ENCODE measurements around the gene ZDHHC24. TPM values are rescaled to one million over a fixed set of nuclear protein-coding genes. Genes with fewer than 3 reads are reported as not detected.

Gene ZDHHC24
- total RNA-seq, 1 experiment from 2014 or later: 10.5 TPM

DNA sequence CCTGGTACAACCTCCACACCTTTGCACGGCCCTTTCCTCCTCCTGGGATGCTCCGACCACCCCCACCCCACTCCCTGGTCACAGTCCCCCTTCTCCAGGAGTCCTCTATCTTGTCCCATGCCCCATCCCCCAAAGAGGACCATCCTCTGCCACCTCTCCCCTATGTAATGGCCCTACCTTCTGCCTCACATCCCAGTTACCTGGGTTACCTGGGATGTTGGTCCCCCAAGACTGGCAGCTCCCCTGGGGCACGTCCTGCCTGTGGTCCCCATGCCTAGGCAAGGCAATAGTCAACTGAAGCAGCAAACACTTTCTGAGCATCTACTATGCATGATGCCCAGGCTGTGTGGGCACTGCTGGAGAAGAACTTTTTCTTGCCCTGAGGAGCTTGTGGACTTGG is 9.6 kb upstream of the ZDHHC24 start:
- CTCF ChIA-PET: no interaction called here
- no peak overlapping the region for H3K9ac ChIP-seq (ENCODE audit: low read length)
- intact Hi-C loops (cut with micrococcal nuclease): no loop called here
- no peak overlapping the region for H3K4me2 ChIP-seq (ENCODE audit: low read length)
- no peak overlapping the region for H3K4me3 ChIP-seq (replicated peaks in 1 of 2; ENCODE audit: low read depth in 1 of 2, low read length in 2 of 2)
- no peaks in the 10 kb centered on the region for H3K9me3 ChIP-seq (ENCODE audit: control insufficient read depth in 1 of 2, insufficient read depth in 1 of 2, low read depth in 1 of 2, low read length in 2 of 2)
- POLR2A ChIA-PET: no interaction called here
- TF ChIP-seq POLR2A (IDR thresholded peaks at IDR 0.05; ENCODE audit: borderline replicate concordance, extremely low read depth, insufficient read depth, insufficient read length): no peak
- no peak for TF ChIP-seq EZH2 (IDR thresholded peaks at IDR 0.05)
- TF ChIP-seq SP1 (IDR thresholded peaks at IDR 0.05; ENCODE audit: low read depth): no peak
- TF ChIP-seq, protein P1, sequence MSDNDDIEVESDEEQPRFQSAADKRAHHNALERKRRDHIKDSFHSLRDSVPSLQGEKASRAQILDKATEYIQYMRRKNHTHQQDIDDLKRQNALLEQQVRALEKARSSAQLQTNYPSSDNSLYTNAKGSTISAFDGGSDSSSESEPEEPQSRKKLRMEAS (IDR thresholded peaks at IDR 0.05): no peak
- TF ChIP-seq TCF7L2 (IDR thresholded peaks at IDR 0.05; ENCODE audit: borderline replicate concordance, extremely low read depth, insufficient read depth, insufficient read length): no peak
- TF ChIP-seq ZFX (IDR thresholded peaks at IDR 0.05): no peak
- TF ChIP-seq EZH2phosphoT487 (IDR thresholded peaks at IDR 0.05; ENCODE audit: borderline replicate concordance): no peak
- no peak for TF ChIP-seq FOSL1 (IDR thresholded peaks at IDR 0.05; ENCODE audit: low read depth)
- TF ChIP-seq ZNF274 (IDR thresholded peaks at IDR 0.05; ENCODE audit: low read depth, low read length): no peak
- H3K36me3 ChIP-seq (ENCODE audit: control insufficient read depth in 1 of 2, insufficient read depth in 2 of 2, low read length in 2 of 2): no peaks in the 10 kb centered on the region
- RAD21 ChIA-PET (ENCODE audit: low non-redundant PET in 1 of 2, low total read pairs in 2 of 2, uncharacterized antibody in 2 of 2, unreplicated experiment in 2 of 2): no interaction called here
- no peaks in the 10 kb centered on the region for H3K27me3 ChIP-seq (ENCODE audit: insufficient read depth, low read length)
- no peaks in the 10 kb centered on the region for H3K79me2 ChIP-seq (ENCODE audit: insufficient read depth, low read length)
- no peaks in the 10 kb centered on the region for H3K4me1 ChIP-seq (ENCODE audit: control insufficient read depth in 1 of 2, insufficient read depth in 2 of 2, low read length in 2 of 2)
- no peak overlapping the region for H3K27ac ChIP-seq (ENCODE audit: low read depth, low read length)
- no peak for DNase-seq (ENCODE audit: low read depth, low spot score)
- H3K9me2 ChIP-seq (ENCODE audit: insufficient read depth): no peaks in the 10 kb centered on the region
- no peak for ATAC-seq
- no peak overlapping the region for H2AFZ ChIP-seq (ENCODE audit: low read depth, low read length, poor library complexity, severe bottlenecking)
- BruUV-seq (replicated peaks): no TSS peak
- H4K20me1 ChIP-seq (ENCODE audit: insufficient read depth): no peaks in the 10 kb centered on the region

DNA sequence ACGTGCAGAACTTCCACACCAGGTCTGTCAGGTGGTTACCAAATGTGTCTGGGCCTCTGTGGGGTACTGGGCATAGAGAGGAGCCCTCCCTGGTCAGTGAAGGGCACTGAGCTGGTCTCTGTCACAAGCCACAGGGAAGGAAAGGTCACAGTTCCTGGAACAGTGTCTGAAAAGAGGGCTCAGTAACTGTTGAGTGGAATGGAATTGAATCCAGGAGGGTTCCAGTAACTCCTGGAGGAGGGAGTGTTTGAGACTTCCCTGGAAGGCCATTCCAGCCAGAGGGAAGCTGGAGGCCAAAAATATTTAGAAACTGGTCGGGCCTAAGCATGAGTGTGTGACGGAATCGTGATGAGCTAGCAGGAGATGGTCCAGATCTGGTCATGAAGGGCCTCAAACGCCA is 8.8 kb upstream of the ZDHHC24 start:
- H3K9me2 ChIP-seq (ENCODE audit: insufficient read depth): no peaks in the 10 kb centered on the region
- CTCF ChIA-PET: no interaction called here
- H3K4me3 ChIP-seq (replicated peaks in 1 of 2; ENCODE audit: low read depth in 1 of 2, low read length in 2 of 2): no peak overlapping the region
- no peaks in the 10 kb centered on the region for H3K9me3 ChIP-seq (ENCODE audit: control insufficient read depth in 1 of 2, insufficient read depth in 1 of 2, low read depth in 1 of 2, low read length in 2 of 2)
- no peaks in the 10 kb centered on the region for H3K36me3 ChIP-seq (ENCODE audit: control insufficient read depth in 1 of 2, insufficient read depth in 2 of 2, low read length in 2 of 2)
- no peak overlapping the region for H3K4me2 ChIP-seq (ENCODE audit: low read length)
- ATAC-seq (no peak), DNase-seq (ENCODE audit: low read depth, low spot score) (no peak)
- TF ChIP-seq RAD21 (IDR thresholded peaks at IDR 0.05; ENCODE audit: low read depth) (no peak), YY1 (IDR thresholded peaks at IDR 0.05; ENCODE audit: extremely low read depth, insufficient replicate concordance, low read depth, low read length) (no peak), TCF7L2 (IDR thresholded peaks at IDR 0.05; ENCODE audit: borderline replicate concordance, extremely low read depth, insufficient read depth, insufficient read length) (no peak), ZNF274 (IDR thresholded peaks at IDR 0.05; ENCODE audit: low read depth, low read length) (no peak), CBX3 (IDR thresholded peaks at IDR 0.05; ENCODE audit: low read depth) (no peak), SRF (IDR thresholded peaks at IDR 0.05; ENCODE audit: low read depth) (no peak), ELF1 (IDR thresholded peaks at IDR 0.05; ENCODE audit: borderline replicate concordance, low read depth) (no peak)
- TF ChIP-seq, protein P2, sequence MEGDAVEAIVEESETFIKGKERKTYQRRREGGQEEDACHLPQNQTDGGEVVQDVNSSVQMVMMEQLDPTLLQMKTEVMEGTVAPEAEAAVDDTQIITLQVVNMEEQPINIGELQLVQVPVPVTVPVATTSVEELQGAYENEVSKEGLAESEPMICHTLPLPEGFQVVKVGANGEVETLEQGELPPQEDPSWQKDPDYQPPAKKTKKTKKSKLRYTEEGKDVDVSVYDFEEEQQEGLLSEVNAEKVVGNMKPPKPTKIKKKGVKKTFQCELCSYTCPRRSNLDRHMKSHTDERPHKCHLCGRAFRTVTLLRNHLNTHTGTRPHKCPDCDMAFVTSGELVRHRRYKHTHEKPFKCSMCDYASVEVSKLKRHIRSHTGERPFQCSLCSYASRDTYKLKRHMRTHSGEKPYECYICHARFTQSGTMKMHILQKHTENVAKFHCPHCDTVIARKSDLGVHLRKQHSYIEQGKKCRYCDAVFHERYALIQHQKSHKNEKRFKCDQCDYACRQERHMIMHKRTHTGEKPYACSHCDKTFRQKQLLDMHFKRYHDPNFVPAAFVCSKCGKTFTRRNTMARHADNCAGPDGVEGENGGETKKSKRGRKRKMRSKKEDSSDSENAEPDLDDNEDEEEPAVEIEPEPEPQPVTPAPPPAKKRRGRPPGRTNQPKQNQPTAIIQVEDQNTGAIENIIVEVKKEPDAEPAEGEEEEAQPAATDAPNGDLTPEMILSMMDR (IDR thresholded peaks at IDR 0.05 in 2 of 3, conservative IDR thresholded peaks at IDR 0.05 in 1 of 3; ENCODE audit: borderline replicate concordance in 1 of 3, insufficient read depth in 1 of 3, low read depth in 2 of 3, low read length in 2 of 3): no peak
- TF ChIP-seq, protein P1 (IDR thresholded peaks at IDR 0.05): no peak
- H3K9ac ChIP-seq (ENCODE audit: low read length): no peak overlapping the region
- no peaks in the 10 kb centered on the region for H4K20me1 ChIP-seq (ENCODE audit: insufficient read depth)
- BruUV-seq (replicated peaks): no TSS peak
- H2AFZ ChIP-seq (ENCODE audit: low read depth, low read length, poor library complexity, severe bottlenecking): no peak overlapping the region
- intact Hi-C loops (cut with micrococcal nuclease): no loop called here
- no peaks in the 10 kb centered on the region for H3K79me2 ChIP-seq (ENCODE audit: insufficient read depth, low read length)
- RAD21 ChIA-PET (ENCODE audit: low non-redundant PET in 1 of 2, low total read pairs in 2 of 2, uncharacterized antibody in 2 of 2, unreplicated experiment in 2 of 2): no interaction called here
- H3K27ac ChIP-seq (ENCODE audit: low read depth, low read length): no peak overlapping the region
- H3K27me3 ChIP-seq (ENCODE audit: insufficient read depth, low read length): no peaks in the 10 kb centered on the region
- POLR2A ChIA-PET: no interaction called here
- no peaks in the 10 kb centered on the region for H3K4me1 ChIP-seq (ENCODE audit: control insufficient read depth in 1 of 2, insufficient read depth in 2 of 2, low read length in 2 of 2)

Data from HCT116 (cell line).